ENCODE data around the gene OR6K2. TPM values are rescaled to one million over a fixed set of nuclear protein-coding genes. Genes with fewer than 3 reads are reported as not detected.

Gene OR6K2
- polyA plus RNA-seq, 3 donors: not detected

- Histone ChIP-seq H4K20me1 (ENCODE audit: insufficient read depth, low read length) (no peaks in the 10 kb centered on the region), H2AFZ (ENCODE audit: insufficient read depth, low read depth, low read length, poor library complexity, severe bottlenecking) (no peak overlapping the region), H3K9ac (ENCODE audit: insufficient read depth, low read length, poor library complexity, severe bottlenecking) (no peak overlapping the region), H3K4me3 (replicated peaks in 1 of 3; ENCODE audit: low read depth in 2 of 3, low read length in 3 of 3) (no peak overlapping the region), H3K36me3 (replicated peaks in 1 of 2; ENCODE audit: control insufficient read depth in 1 of 2, insufficient read depth in 2 of 2, low read length in 2 of 2) (no peaks in the 10 kb centered on the region), H3K9me3 (replicated peaks in 1 of 2; ENCODE audit: control insufficient read depth in 1 of 2, insufficient read depth in 1 of 2, low read length in 2 of 2) (no peaks in the 10 kb centered on the region), H3K27me3 (ENCODE audit: control insufficient read depth in 2 of 2, insufficient read depth in 2 of 2, low read length in 2 of 2) (no peaks in the 10 kb centered on the region), H3K4me1 (ENCODE audit: control insufficient read depth in 1 of 2, insufficient read depth in 2 of 2, low read length in 2 of 2) (peaks cover 15 to 26% of the 10 kb centered on the region in 2 donors), H3K79me2 (ENCODE audit: insufficient read depth, low read length) (no peaks in the 10 kb centered on the region), H3K27ac (ENCODE audit: low read depth in 1 of 2, low read length in 2 of 2) (no peak overlapping the region), H3K4me2 (replicated peaks; ENCODE audit: extremely low read depth, low read length, poor library complexity, severe bottlenecking) (no peak overlapping the region)
- intact Hi-C loops (cut with micrococcal nuclease): no loop called here
- DNase-seq: no peak
- H3K9me3 Mint-ChIP-seq: peaks cover 0 to 3% (median 0%) of the 10 kb centered on the region in 7 donors
- no peak overlapping the region for H3K4me3 Mint-ChIP-seq
- H3K4me1 Mint-ChIP-seq: peaks cover 39% of the 10 kb centered on the region
- peak overlapping the region in 1 of 7 donors; percentile 64 for H3K27ac Mint-ChIP-seq
- TF ChIP-seq CTCF (IDR thresholded peaks at IDR 0.05): no peak
- peaks cover 0 to 1% of the 10 kb centered on the region in 2 donors for H3K36me3 Mint-ChIP-seq
- H3K27me3 Mint-ChIP-seq (ENCODE audit: low read depth in 3 of 3): peaks cover 0 to 1% (median 0%) of the 10 kb centered on the region in 3 donors
- 94% methylated on average over 7 of the region's 7 CpGs for WGBS (ENCODE audit: insufficient coverage)
Observed at GRCh38 chr1:158652721-158653334, 47.6 kb downstream of the OR6K2 start.

Other genes starting within 250 kb of the OR6K2 start
- gene OR10K1, start 238.8 kb downstream of the OR6K2 start, polyA plus RNA-seq: not detected
- not detected for gene OR10R2, start 228.4 kb downstream of the OR6K2 start, polyA plus RNA-seq
- not detected for gene OR6Y1, start 146.2 kb downstream of the OR6K2 start, polyA plus RNA-seq
- gene OR6P1, start 130.1 kb downstream of the OR6K2 start, polyA plus RNA-seq: not detected
- gene OR10X1, start 120.8 kb downstream of the OR6K2 start, polyA plus RNA-seq: not detected
- not detected for gene OR10Z1, start 95.4 kb downstream of the OR6K2 start, polyA plus RNA-seq
- gene SPTA1, start 13.9 kb downstream of the OR6K2 start, polyA plus RNA-seq: under 1 TPM in 2 of 3 donors, not detected in 1; 0.19 to 0.28 TPM
- gene OR6K3, start 20.1 kb upstream of the OR6K2 start, polyA plus RNA-seq: not detected
- gene OR6K6, start 54.1 kb upstream of the OR6K2 start, polyA plus RNA-seq: not detected
- gene OR6N1, start 71.5 kb upstream of the OR6K2 start, polyA plus RNA-seq: not detected
- not detected for gene OR6N2, start 80.6 kb upstream of the OR6K2 start, polyA plus RNA-seq
- 1,000 to 10,000 TPM in 2 of 3 donors, 100 to 1,000 TPM in 1; 365 to 1,917 (median 1,418) TPM for gene MNDA, start 130.7 kb upstream of the OR6K2 start, polyA plus RNA-seq
- gene PYHIN1, start 230.9 kb upstream of the OR6K2 start, polyA plus RNA-seq: under 1 TPM in 2 of 3 donors, not detected in 1; 0.15 to 0.44 TPM